NCI-H446 treated with DMSO at 0.1 percent for 48 hours (cell line): ENCODE results near the gene TYW1.
"Not testable (repeated sequence)": the region's sequence is repeated elsewhere in the genome, so short reads cannot be mapped to it uniquely, and the experiment has no call there.

Source experiments
- DNase-seq: peaks from one replicate; lab custom pipeline; 2025; lab: John Stamatoyannopoulos, UW

TYW1 gene

GRCh38 chr7:67248364-67248763, 251.7 kb downstream of the TYW1 start:
- not testable (repeated sequence) for DNase-seq

GRCh38 chr7:67251986-67252558, 255.4 kb downstream of the TYW1 start:
- no peak for DNase-seq

DNA sequence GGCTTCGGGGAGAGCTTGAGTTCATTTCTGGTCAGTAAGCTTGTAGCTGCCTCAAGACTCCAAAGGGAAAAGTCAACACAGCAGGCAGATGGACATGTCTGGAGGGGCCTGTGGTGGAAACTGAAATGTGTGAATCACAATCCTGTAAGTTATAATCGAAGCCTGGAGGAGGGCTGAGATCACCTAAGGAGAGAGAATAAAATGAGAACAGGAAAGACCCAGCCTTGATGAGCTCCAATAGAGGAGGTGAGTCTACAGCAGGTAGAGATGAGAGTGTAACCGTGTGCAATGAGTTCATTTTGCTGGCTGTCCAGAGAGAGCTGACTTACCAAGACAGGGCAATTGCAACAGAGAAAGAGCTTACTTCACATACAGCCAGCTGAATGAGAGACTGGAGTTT, 258.4 kb downstream of the TYW1 start:
- not testable (repeated sequence) for DNase-seq

DNA sequence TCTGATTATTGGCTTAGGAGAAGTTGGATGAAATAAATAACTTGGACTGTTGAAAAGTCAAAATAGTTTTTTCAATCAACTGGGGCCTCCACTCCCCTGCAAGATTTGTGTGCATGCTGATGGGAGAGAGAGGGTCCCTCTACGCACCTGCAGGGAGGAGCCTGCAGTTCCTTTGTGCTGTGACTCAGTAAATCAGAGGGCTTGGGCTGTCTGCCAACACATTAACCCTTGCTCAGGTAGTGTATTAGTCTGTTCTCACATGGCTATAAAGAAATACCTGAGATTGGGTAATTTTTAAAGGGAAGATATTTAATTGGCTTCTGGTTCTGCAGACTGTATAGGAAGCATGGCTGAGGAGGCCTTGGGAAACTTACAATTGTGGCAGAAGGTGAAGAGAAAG, 261.1 kb downstream of the TYW1 start:
- not testable (repeated sequence) for DNase-seq

- DNase-seq, result not testable (repeated sequence)
Measured at GRCh38 chr7:67259363-67259762, 262.7 kb downstream of the TYW1 start.

GRCh38 chr7:67260166-67260586, 263.5 kb downstream of the TYW1 start:
- DNase-seq, result not testable (repeated sequence)

DNA sequence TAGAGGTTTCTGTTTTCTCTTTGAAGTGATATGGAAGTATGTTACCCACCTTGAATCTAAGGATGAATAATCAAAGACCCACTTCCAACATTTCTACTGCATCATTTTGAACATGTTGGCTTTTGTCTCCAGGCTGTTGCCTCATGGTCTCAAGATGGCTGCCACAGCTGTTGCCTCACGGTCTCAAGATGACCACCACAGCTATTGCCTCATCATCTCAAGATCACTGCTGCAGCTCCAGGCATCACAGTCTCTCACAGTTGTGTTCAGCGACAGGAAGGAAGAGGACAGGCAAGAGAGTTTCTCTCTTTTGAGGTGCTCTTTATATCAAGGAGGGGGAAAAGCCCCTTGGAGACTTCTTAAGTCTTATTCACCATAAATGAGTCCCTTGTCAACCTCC, 267.4 kb downstream of the TYW1 start:
- not testable (repeated sequence) for DNase-seq

DNA sequence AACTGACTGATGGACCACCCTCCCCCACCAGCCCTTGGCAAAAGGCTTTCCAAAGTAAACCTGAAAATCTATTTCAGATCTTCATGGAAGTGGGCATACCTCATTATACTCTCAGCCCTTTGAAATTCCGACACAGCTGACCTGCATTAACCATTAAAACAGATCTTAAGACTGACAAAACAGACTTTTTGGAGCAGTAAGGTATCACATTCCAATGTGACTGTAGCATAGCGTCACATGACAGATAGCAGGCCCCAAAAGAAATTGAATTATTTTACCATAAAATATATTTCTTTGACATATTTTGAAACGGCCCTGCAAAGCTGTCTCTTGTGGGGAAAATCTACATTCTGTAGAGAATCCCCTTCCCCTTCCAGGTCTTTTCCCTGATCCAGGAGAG, 269.4 kb downstream of the TYW1 start:
- DNase-seq, result not testable (repeated sequence)

DNA sequence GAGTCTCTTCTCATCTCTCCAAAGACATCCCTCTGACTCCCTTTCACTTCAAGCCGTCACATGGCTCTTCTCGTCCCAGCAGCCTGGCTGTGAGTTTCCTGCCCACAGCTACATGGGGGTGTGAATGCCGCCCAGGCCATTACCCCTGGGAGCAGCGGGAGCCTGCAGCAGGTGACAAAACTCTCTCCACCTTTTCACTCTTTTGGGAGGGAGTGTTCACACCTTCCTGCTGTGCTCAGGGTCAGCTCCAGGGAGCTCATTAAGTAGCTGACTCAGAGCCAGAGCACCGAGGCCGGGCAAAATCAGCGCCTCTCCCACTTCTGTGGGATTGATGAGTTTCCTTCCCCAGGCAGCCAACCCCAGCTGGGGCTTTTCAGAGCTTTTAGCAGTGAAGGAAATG, 271.3 kb downstream of the TYW1 start:
- no peak for DNase-seq

GRCh38 chr7:67269916-67270315, 273.3 kb downstream of the TYW1 start:
- not testable (repeated sequence) for DNase-seq
